ENCODE data around the gene KIAA1217. TPM values are rescaled to one million over a fixed set of nuclear protein-coding genes. Genes with fewer than 3 reads are reported as not detected.

The KIAA1217 gene
- polyA plus RNA-seq, 1 donor: 54.9 TPM

GRCh38 chr10:24257588-24257987 is 48.6 kb downstream of the KIAA1217 start:
- H3K9me3 ChIP-seq (ENCODE audit: control insufficient read depth, low read depth, low read length): no peaks in the 10 kb centered on the region
- no peak overlapping the region for H3K4me3 ChIP-seq (ENCODE audit: low read length)
- no peaks in the 10 kb centered on the region for H3K27me3 ChIP-seq (ENCODE audit: control insufficient read depth, insufficient read depth, low read length)
- H3K27ac ChIP-seq (ENCODE audit: low read length): no peak overlapping the region
- no peak for DNase-seq
- WGBS (ENCODE audit: insufficient coverage, low lambda C conversion rate): no CpG with 5 or more reads among the region's 4 CpGs
- H3K4me1 ChIP-seq (ENCODE audit: control insufficient read depth, insufficient read depth, low read length): no peaks in the 10 kb centered on the region
- peaks cover 12% of the 10 kb centered on the region for H3K36me3 ChIP-seq (ENCODE audit: control insufficient read depth, insufficient read depth, low read length)

- Histone ChIP-seq H3K27me3 (ENCODE audit: control insufficient read depth, insufficient read depth, low read length) (no peaks in the 10 kb centered on the region), H3K4me3 (ENCODE audit: low read length) (no peak overlapping the region), H3K4me1 (ENCODE audit: control insufficient read depth, insufficient read depth, low read length) (no peaks in the 10 kb centered on the region), H3K36me3 (ENCODE audit: control insufficient read depth, insufficient read depth, low read length) (peaks cover 10% of the 10 kb centered on the region), H3K9me3 (ENCODE audit: control insufficient read depth, low read depth, low read length) (no peaks in the 10 kb centered on the region), H3K27ac (ENCODE audit: low read length) (no peak overlapping the region)
- no peak for DNase-seq
- 71% methylated on average over 1 of the region's 7 CpGs for WGBS (ENCODE audit: insufficient coverage, low lambda C conversion rate)
These were observed 50.6 kb downstream of the KIAA1217 start for GRCh38 chr10:24259365-24260130.

GRCh38 chr10:24261627-24262026 is 52.7 kb downstream of the KIAA1217 start:
- DNase-seq: no peak
- Histone ChIP-seq H3K9me3 (ENCODE audit: control insufficient read depth, low read depth, low read length) (no peaks in the 10 kb centered on the region), H3K27me3 (ENCODE audit: control insufficient read depth, insufficient read depth, low read length) (no peaks in the 10 kb centered on the region), H3K27ac (ENCODE audit: low read length) (no peak overlapping the region), H3K4me3 (ENCODE audit: low read length) (no peak overlapping the region), H3K36me3 (ENCODE audit: control insufficient read depth, insufficient read depth, low read length) (peaks cover 9% of the 10 kb centered on the region), H3K4me1 (ENCODE audit: control insufficient read depth, insufficient read depth, low read length) (no peaks in the 10 kb centered on the region)
- no CpG with 5 or more reads among the region's 3 CpGs for WGBS (ENCODE audit: insufficient coverage, low lambda C conversion rate)

- no peak overlapping the region for H3K4me3 ChIP-seq (ENCODE audit: low read length)
These were observed 54.1 kb downstream of the KIAA1217 start for GRCh38 chr10:24262929-24263590.

GRCh38 chr10:24269476-24269875 is 60.5 kb downstream of the KIAA1217 start:
- no CpG with 5 or more reads among the region's 1 CpG for WGBS (ENCODE audit: insufficient coverage, low lambda C conversion rate)
- Histone ChIP-seq H3K4me1 (ENCODE audit: control insufficient read depth, insufficient read depth, low read length) (no peaks in the 10 kb centered on the region), H3K27me3 (ENCODE audit: control insufficient read depth, insufficient read depth, low read length) (no peaks in the 10 kb centered on the region), H3K4me3 (ENCODE audit: low read length) (no peak overlapping the region), H3K27ac (ENCODE audit: low read length) (no peak overlapping the region), H3K36me3 (ENCODE audit: control insufficient read depth, insufficient read depth, low read length) (peaks cover 10% of the 10 kb centered on the region), H3K9me3 (ENCODE audit: control insufficient read depth, low read depth, low read length) (no peaks in the 10 kb centered on the region)
- DNase-seq: no peak

More at GRCh38 chr10:24262929-24263590, 54.1 kb downstream of the KIAA1217 start:
- H3K4me1 ChIP-seq (ENCODE audit: control insufficient read depth, insufficient read depth, low read length): no peaks in the 10 kb centered on the region
- no peaks in the 10 kb centered on the region for H3K9me3 ChIP-seq (ENCODE audit: control insufficient read depth, low read depth, low read length)
- H3K36me3 ChIP-seq (ENCODE audit: control insufficient read depth, insufficient read depth, low read length): peaks cover 8% of the 10 kb centered on the region
- DNase-seq: no peak
- no peak overlapping the region for H3K27ac ChIP-seq (ENCODE audit: low read length)
- no CpG with 5 or more reads among the region's 7 CpGs for WGBS (ENCODE audit: insufficient coverage, low lambda C conversion rate)
- H3K27me3 ChIP-seq (ENCODE audit: control insufficient read depth, insufficient read depth, low read length): no peaks in the 10 kb centered on the region

GRCh38 chr10:24272374-24272773 is 63.4 kb downstream of the KIAA1217 start:
- Histone ChIP-seq H3K4me3 (ENCODE audit: low read length) (no peak overlapping the region), H3K9me3 (ENCODE audit: control insufficient read depth, low read depth, low read length) (no peaks in the 10 kb centered on the region), H3K27me3 (ENCODE audit: control insufficient read depth, insufficient read depth, low read length) (no peaks in the 10 kb centered on the region), H3K27ac (ENCODE audit: low read length) (no peak overlapping the region), H3K4me1 (ENCODE audit: control insufficient read depth, insufficient read depth, low read length) (no peaks in the 10 kb centered on the region), H3K36me3 (ENCODE audit: control insufficient read depth, insufficient read depth, low read length) (peaks cover 7% of the 10 kb centered on the region)
- no peak for DNase-seq
- 96% methylated on average over 4 of the region's 7 CpGs for whole genome bisulfite sequencing (ENCODE audit: insufficient coverage, low lambda C conversion rate)

- no peak for DNase-seq
- 80% methylated on average over 1 of the region's 3 CpGs for WGBS (ENCODE audit: insufficient coverage, low lambda C conversion rate)
- peaks cover 6% of the 10 kb centered on the region for H3K36me3 ChIP-seq (ENCODE audit: control insufficient read depth, insufficient read depth, low read length)
These were observed 68.3 kb downstream of the KIAA1217 start for GRCh38 chr10:24277277-24277676.

GRCh38 chr10:24277771-24278170 is 68.8 kb downstream of the KIAA1217 start:
- Histone ChIP-seq H3K36me3 (ENCODE audit: control insufficient read depth, insufficient read depth, low read length) (peaks cover 6% of the 10 kb centered on the region), H3K27me3 (ENCODE audit: control insufficient read depth, insufficient read depth, low read length) (no peaks in the 10 kb centered on the region), H3K4me1 (ENCODE audit: control insufficient read depth, insufficient read depth, low read length) (no peaks in the 10 kb centered on the region), H3K4me3 (ENCODE audit: low read length) (no peak overlapping the region), H3K27ac (ENCODE audit: low read length) (no peak overlapping the region), H3K9me3 (ENCODE audit: control insufficient read depth, low read depth, low read length) (no peaks in the 10 kb centered on the region)
- DNase-seq: no peak
- no CpG with 5 or more reads among the region's 9 CpGs for WGBS (ENCODE audit: insufficient coverage, low lambda C conversion rate)

More at GRCh38 chr10:24277277-24277676, 68.3 kb downstream of the KIAA1217 start:
- H3K27me3 ChIP-seq (ENCODE audit: control insufficient read depth, insufficient read depth, low read length): no peaks in the 10 kb centered on the region
- H3K4me3 ChIP-seq (ENCODE audit: low read length): no peak overlapping the region
- no peak overlapping the region for H3K27ac ChIP-seq (ENCODE audit: low read length)
- no peaks in the 10 kb centered on the region for H3K4me1 ChIP-seq (ENCODE audit: control insufficient read depth, insufficient read depth, low read length)
- H3K9me3 ChIP-seq (ENCODE audit: control insufficient read depth, low read depth, low read length): no peaks in the 10 kb centered on the region

GRCh38 chr10:24278176-24278889 is 69.4 kb downstream of the KIAA1217 start:
- no peak for DNase-seq
- Histone ChIP-seq H3K36me3 (ENCODE audit: control insufficient read depth, insufficient read depth, low read length) (peaks cover 6% of the 10 kb centered on the region), H3K27ac (ENCODE audit: low read length) (no peak overlapping the region), H3K4me3 (ENCODE audit: low read length) (no peak overlapping the region), H3K4me1 (ENCODE audit: control insufficient read depth, insufficient read depth, low read length) (no peaks in the 10 kb centered on the region), H3K27me3 (ENCODE audit: control insufficient read depth, insufficient read depth, low read length) (no peaks in the 10 kb centered on the region), H3K9me3 (ENCODE audit: control insufficient read depth, low read depth, low read length) (no peaks in the 10 kb centered on the region)
- WGBS (ENCODE audit: insufficient coverage, low lambda C conversion rate): 100% methylated on average over 1 of the region's 5 CpGs

- no peak overlapping the region for H3K4me3 ChIP-seq (ENCODE audit: low read length)
- no peak for DNase-seq
These were observed 70.2 kb downstream of the KIAA1217 start for GRCh38 chr10:24279166-24279565.

More at GRCh38 chr10:24279166-24279565, 70.2 kb downstream of the KIAA1217 start:
- no peaks in the 10 kb centered on the region for H3K4me1 ChIP-seq (ENCODE audit: control insufficient read depth, insufficient read depth, low read length)
- H3K9me3 ChIP-seq (ENCODE audit: control insufficient read depth, low read depth, low read length): no peaks in the 10 kb centered on the region
- no peaks in the 10 kb centered on the region for H3K27me3 ChIP-seq (ENCODE audit: control insufficient read depth, insufficient read depth, low read length)
- H3K27ac ChIP-seq (ENCODE audit: low read length): no peak overlapping the region
- peaks cover 6% of the 10 kb centered on the region for H3K36me3 ChIP-seq (ENCODE audit: control insufficient read depth, insufficient read depth, low read length)

All from large intestine (tissue), 3 donors.